ENCODE measurements around the gene PLEKHJ1.

GRCh38 chr19:2246014-2246620 is 10.0 kb upstream of the PLEKHJ1 start:
- TF ChIP-seq CTCF (IDR thresholded peaks at IDR 0.05; ENCODE audit: insufficient read depth, low read depth, low read length) (no peak), EZH2 (IDR thresholded peaks at IDR 0.05; ENCODE audit: insufficient read depth, low read length) (no peak)

Measured in astrocyte (in vitro differentiated cells and primary cell).